GM19239 (cell line): ENCODE results near the gene SLC25A44.

ENCODE experiments used
- DNase-seq: peaks from one replicate; pipeline ENCODE4 v3.0.0; 2011; ENCODE audit warnings: low spot score; ENCODE audit not compliant: insufficient read length
- FAIRE-seq: peaks from 2 replicates; lab custom pipeline; 2011; peaks lifted over from hg19 to GRCh38; lab: Jason Lieb, UNC

Gene SLC25A44, protein sequence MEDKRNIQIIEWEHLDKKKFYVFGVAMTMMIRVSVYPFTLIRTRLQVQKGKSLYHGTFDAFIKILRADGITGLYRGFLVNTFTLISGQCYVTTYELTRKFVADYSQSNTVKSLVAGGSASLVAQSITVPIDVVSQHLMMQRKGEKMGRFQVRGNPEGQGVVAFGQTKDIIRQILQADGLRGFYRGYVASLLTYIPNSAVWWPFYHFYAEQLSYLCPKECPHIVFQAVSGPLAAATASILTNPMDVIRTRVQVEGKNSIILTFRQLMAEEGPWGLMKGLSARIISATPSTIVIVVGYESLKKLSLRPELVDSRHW

DNA sequence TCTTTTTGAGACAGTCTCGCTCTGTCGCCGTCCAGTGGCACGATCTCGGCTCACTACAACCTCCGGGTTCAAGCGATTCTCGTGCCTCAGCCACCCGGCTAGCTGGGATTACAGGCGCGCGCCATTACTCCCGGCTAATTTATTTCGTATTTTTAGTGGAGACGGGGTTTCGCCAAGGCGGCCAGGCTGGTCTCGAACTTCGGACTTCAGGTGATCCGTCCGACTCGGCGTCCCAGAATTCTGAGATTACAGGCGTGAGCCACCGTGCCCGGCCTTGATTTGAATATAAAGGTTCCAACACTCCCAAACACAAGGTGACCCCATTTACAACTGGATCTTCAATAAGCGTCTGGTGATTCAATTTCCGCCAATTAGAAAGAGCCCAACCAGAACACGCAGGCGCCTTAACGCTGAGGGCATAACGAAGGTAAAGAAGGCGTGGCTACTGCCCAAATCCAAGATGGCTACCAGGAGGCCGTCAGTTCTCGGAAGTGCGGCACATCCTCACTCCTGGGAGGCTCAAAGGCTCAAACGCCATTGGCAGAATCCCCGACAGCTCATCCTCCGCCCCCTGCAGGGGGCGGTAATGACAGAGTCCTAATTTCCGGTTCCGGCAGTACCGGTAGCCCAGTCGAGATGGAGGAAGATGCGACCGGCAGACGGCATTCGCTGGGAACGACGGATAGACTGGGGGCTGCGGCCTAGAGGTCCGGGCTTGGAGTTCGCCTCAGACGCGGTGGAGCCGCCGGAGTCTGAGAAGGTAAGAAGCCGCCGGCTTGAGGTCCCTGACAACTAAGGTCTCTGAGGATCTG lies at the start of gene SLC25A44:
Gene SLC25A44 (plus strand): TSS at position 617 of the 812 bp plus-strand sequence. CDS start 5,744 bp downstream, outside the sequence.
- peak; percentile 96 for FAIRE-seq

DNA sequence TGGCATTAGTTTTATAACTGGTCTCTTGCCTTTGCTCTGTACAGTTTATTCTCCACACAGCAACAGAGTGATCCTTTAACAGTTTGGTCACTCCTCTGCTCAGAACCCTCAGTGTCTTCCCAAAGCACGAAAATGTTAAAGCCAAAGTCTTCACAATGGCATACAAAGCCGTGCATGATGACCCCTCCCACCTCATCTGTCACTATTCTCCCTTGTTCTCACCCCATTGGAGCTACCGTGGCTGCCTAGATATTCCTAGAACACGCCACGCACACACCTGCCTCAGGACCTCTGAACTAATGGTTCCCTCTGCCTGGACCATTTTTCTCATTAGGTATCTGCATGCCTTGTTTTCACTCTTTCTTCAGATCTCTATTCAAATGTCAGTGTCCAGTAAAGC lies 49.2 kb upstream of the SLC25A44 start:
- DNase-seq (no peak), FAIRE-seq (no peak)

More for the DNA sequence above, at the start of gene SLC25A44:
- peak; percentile 92 for DNase-seq

DNA sequence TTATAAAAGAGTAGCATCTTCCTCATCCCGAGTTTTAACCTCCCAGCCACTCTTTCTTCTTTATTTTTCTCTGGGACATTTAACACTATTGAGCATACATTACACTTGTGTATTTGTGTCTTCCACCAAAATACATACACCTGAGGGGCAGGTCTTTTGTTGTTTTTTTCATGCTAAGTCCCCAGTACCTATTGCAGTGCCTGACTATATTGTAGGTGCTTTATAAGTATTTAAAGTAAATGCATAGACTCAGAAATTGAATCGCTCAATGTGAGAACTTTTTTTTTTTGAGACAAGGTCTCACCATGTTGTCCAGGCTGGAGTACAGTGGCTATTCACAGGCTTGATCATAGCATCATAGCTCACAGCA lies 48.3 kb upstream of the SLC25A44 start:
- DNase-seq (no peak), FAIRE-seq (no peak)

DNA sequence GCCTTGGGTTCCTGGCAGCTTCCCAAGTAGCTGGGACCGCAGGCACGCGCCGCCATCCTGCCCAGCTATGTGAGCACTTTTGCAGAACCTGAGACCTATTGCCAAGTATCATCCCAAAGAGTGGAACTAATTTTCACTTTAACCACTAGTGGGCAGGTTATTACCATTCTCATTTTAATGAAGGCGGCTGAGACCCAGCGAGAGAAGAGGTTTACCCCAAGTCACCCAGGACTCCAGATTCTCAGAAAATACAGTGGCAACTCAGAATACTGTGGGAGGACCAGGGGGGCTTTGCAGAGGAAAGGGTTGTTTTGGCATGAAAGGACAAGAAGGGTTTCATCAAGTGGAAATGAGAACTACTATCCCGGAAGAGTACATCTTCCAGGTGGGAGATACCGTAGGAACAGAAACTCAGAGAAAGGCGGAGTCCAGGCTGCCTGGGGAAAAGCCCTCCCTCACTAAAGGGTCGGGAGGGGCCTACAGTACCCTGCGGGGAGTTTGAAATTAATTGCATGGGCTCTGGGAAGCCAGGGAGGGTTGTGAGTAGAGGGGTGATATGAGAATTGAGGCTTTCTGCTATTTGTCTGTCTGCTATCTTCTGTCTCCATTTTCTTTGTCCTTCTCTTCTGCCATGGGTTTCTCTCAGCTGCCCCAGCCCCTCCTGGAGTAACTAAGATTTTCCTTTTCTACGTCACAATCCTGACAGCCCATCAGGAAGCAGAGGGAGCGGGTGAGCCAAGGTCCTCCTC lies 47.7 kb upstream of the SLC25A44 start:
- DNase-seq = no peak
- peak; percentile 94 for FAIRE-seq

DNA sequence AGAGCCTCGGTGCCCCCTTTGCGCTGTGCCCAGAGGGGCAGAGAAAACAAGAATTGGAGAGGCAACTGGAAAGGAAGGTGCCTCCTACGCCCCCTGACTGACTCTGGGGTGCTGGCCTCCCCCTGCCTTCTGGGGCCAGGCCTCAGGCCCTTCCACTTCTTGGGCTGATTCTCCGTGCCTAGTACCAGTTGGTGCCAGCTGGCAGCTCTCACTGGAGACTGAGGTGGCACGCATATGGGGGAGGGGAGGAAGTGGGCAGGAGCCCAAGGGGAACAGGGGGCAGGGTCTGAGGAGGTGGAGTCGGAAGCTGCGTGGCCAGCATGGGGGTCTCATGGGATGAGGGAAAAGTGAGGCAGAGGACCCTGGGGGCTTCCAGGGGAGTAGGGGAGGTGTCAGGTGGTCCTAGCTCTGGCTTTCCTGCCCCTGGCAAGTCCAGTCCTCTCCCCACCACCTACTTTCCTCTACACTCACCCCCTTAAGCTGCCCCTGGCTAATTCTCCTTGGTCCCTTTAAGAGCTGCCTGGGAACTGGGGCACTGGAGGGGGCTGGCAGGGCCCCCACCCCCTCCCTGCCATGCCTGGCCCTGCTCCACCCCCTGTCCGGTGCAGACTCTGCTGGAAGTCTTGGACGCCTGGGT lies 47.0 kb upstream of the SLC25A44 start:
- no peak for FAIRE-seq
- no peak for DNase-seq

DNA sequence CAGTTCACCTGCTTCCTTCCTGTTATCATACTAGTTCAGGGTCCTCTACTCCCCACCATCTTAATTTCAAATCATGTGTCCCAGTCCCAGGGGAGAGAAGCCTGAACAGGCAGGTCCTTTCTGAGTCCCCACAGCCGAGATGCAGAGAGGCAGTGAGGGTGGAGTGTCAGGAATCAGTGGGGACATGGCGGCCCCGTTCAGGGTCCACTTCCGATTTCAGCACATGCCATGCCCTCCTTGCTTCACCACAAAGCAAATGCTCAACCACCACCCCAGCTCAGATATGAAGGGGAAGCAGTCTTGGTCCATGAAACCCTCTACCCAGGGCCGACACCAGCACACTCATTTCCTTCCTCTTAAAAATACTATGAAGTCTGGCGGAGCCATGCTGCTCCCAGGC lies 45.7 kb upstream of the SLC25A44 start:
- peak; percentile 92 for FAIRE-seq
- DNase-seq = no peak

DNA sequence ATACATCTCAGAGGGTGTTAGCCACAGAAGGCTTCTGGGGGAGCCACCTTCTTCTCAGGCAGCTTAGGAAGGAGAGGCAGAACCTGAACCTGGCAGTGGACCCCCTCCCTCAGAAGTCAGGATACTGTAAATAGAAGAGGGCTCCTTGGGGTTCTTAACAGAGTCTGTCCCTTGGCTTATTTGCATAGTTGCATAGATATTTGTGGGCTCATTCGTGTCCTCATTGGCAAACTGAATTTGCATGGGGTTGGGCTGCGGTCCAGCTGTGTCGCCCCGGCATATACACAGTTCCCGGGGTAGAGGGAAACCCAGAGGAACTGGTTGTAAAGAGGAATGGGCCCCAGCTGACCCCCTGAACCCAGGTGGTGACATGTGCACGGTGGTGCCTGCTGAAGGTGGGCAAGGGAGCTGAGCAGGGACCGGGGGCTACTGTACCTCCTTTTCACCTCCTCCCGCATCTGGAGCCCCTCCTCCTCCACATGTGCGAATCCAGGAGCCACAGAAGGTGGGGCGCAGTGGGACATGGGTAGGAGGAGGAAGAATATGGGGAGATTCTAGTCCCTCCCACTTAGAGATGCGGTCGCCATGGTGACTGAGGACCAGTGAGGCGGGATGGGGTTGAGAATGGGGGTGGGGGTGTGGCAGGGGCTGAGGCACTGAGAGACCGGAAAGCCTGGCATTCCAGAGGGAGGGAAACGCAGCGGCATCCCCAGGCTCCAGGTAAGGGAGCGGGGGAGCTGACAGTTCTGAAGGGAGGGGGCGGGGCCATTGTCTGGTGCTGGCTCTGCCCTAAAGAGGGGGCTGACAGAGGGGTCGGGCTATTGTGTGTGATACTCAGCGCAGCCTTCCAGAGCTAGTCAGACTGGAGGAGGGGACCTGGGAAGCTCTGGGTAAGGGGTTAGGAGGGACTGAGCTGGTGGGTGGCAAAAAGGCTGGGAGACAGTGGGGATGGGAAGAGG lies 44.3 kb upstream of the SLC25A44 start:
- no peak for DNase-seq
- peak; percentile 97 for FAIRE-seq

DNA sequence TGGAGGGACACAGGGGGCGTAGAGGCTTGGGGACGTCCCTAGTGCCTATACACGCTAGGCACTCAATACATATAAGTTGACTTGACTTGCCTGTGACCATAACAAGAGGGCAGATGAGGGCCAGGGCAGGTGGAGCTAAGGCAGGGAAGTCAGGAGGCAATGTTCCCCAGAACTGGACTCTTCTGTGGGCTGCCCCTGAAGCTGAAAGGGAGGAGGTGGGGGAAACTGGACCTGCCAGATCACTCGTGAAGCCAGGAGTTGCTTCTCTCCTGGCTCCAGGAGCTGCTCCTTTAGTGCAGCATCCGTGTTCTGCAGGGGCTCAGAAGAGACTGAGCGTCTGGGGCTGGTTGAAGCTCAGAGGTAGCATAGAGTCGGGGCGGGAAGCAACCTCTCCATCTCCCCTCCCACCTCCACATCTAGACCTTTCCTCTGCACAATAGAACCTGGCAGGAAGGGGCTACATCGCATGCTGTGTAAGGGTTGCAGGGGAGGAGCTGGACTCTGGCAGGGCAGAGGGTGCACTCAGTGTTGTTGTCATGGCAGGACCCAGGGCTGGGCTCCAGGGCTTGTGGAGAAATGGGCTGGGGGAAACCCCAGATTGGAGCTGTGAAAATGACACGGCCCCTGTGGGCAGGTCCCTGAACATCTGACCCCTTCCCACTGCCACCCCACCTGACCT lies 43.4 kb upstream of the SLC25A44 start:
- FAIRE-seq = peak; percentile 74
- DNase-seq = no peak

DNA sequence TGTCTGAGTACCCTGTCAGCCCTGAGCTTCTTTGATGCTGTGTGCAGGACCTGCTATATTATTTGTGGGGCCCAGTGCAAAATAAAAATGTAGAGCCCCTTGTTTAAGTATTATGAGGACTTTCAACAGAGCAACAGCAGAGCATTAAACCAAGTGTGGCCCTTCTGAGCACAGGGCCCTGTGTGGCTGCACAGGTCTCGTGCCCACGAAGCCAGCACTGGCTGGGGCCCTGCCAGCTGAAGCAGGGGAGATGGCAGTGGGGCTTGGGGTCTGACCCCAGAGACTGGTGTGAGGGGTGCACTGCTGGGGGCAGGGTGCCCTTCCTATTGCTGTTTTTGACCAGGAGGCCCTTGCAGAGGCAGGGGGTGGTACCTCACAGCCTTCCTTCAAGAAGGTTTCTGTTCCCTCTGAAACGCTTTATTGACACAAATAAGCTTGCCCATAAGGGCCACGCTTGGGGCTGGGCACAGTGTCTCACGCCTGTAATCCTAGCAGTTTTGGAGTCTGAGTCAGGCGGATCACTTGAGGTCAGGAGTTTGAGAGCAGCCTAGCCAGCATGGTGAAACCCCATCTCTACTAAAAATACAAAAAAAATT lies 42.7 kb upstream of the SLC25A44 start:
- FAIRE-seq = peak; percentile 92
- no peak for DNase-seq

DNA sequence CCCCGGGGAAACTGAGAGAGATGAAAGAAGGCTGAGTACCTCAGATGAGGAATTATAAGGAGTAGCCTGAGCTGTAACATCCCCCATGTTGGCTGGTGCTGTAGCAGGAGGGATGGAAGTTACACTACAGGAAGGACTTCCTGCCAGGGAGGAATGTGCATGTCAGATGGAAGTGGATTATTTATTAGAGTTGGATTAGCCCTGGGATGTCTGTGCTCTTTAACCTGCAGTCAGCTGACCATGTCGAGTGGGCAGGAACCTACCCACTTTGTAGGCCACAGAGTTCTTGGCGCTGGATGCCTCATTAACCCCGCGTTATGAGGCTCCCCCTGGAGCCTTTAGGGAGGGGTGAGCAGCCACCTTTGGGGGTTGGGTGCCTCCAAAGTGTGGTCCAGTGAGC lies 41.3 kb upstream of the SLC25A44 start:
- FAIRE-seq = no peak
- DNase-seq = no peak

DNA sequence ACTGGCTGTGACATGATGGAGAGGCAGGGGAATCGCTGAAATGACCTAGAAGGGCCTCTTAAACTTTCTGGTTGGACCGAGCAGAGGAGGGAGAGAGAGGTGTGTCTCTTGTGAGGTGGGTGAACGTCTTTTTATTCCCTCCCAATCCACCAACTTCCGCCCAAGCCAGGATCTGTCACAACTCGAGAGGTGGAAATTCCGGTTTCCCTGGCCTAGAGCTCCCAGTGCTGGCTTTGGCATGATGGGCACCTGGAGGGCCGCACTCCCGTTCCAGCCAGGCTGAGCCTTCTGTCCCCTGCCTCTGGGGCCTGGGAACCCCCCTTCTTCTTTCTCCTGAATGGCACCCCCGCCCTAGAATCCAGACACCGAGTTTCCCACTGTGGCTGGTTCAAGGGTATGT lies 40.5 kb upstream of the SLC25A44 start, which contains the start of gene SEMA4A:
Gene SEMA4A (plus strand): TSS at position 224 of the 400 bp plus-strand sequence. CDS start 994 bp downstream, outside the sequence.
- DNase-seq (no peak), FAIRE-seq (no peak)

DNA sequence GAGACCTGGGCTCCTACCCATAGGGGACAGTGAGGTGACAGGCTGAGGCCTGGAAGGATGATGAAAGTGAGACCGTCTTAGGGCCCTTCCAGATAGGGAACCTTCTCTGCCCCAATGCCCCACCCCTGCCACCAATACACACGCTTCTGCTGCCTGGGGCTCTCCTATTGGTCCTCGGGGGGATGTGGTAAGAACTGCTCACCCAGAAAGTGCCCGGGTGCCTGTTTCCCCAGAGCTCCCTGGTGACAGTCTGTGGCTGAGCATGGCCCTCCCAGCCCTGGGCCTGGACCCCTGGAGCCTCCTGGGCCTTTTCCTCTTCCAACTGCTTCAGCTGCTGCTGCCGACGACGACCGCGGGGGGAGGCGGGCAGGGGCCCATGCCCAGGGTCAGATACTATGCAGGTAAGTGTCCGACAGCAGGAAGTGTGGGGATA lies 39.6 kb upstream of the SLC25A44 start:
- peak; percentile 95 for FAIRE-seq
- peak; percentile 83 for DNase-seq

DNA sequence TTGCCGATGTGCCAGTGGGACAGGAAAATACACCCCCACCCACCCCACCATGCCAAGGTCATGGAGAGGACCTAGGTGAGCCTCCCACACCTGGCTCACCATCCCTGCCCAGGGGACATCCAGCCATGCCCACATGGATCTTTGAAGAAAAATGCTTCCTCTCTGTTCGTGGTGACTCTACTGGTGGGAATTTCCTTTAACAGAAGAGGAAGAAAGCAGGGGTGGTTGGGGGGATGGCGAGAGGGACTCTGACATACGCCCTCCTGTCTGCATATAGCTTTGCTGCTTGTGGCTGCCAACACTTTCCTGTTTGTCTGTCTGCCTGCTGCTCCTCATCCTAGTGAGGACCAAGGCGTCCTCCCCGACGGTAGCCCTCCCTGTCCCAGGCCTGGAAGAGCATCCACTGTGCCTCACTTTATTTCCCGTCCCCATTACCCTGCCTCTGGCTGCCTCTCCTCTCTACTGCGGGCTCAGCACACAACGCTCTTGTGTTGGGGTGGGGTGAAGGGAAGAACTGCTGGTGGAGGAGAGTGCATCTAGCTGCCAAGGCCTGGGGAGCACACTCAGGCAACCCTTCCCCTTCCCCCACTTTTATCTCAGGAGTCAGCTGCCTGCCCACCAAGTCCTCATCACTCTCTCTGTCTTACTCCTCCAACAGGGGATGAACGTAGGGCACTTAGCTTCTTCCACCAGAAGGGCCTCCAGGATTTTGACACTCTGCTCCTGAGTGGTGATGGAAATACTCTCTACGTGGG lies 38.0 kb upstream of the SLC25A44 start:
- DNase-seq (no peak), FAIRE-seq (no peak)

DNA sequence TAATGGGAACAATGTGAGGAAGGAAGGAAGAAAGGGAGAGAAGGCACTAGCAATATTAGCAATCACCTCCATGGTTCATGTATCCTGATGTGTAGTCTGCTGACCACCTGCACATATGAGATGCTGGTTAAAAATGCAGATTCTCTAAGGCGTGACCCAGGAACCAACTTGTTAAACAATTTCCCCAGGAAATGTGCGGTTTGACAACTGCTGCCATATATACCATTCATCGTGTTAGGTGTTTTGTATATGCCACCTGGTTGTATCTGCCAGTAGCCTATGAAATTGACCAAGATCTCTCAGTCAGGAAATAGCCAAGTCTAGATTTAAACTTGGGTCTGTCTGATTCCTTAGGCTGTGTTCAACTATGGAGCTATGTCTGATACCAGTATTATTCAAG lies 36.4 kb upstream of the SLC25A44 start:
- DNase-seq (no peak), FAIRE-seq (peak; percentile 70)

DNA sequence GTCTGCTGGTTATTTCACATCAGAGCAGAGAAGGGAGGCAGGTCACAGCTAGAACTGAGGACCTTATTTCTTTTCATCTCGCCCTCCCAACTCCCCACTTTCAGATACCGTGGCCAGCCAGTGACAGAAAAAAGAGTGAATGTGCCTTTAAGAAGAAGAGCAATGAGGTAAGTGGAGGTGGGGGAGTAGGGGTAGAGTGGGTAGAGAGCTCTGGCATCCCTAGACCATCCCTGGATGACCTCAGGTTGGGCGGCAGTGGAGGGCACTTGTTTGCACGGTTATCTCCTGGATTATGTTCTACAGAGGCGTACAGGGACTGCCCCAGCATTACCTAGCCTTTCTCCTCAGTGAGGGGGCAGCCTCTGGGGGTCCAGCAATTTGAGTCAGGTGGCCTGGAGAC lies 35.9 kb upstream of the SLC25A44 start:
- no peak for FAIRE-seq
- DNase-seq = no peak

DNA sequence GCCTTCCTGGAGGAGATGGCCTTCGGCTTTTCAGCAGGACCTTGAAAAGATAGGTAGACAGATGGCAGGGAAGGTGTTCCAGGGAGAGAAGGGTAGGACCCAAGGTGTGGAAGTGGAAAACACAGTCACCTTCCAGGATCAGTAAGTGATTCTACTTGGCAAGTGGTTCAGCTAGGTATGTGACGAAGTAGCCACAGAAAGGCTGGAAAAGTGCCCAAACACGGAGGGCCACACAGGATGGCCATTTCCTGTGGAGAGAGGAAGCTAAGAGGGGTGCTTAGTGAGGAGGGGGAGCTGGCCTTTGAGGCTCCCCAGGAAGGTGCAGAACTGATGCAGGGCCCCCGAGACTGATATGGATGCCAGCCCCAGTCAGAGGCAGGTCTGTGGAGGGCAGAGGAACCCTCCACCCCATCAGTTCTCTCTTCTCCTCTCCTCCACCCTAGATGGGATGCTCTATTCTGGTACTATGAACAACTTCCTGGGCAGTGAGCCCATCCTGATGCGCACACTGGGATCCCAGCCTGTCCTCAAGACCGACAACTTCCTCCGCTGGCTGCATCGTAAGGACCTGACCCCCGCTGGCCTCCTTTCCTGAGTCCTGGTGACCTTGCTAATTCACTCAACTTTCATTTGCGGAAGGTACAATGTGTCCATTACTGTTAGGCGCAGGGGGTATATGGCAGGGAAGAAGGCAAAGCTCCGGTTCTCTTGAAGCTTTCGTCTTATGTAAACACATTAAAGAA lies 33.7 kb upstream of the SLC25A44 start:
- DNase-seq (no peak), FAIRE-seq (no peak)

DNA sequence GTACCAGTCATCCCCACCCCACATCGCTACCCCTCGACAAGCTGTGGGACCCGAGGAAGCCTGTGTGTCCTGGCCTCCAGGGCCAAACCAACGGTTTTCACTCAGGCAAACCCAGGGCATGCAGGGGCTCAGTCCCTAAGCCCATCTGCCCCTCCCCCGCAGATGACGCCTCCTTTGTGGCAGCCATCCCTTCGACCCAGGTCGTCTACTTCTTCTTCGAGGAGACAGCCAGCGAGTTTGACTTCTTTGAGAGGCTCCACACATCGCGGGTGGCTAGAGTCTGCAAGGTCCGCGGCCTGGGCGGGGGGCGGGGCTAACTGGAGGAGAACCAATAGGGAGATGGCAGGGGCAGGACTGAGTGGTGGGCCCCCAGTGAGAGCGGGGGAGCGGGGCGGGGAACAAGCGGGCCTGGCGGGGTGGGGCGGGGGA lies 33.1 kb upstream of the SLC25A44 start:
- peak; percentile 57 for DNase-seq
- no peak for FAIRE-seq
